Kidney tubule cell (primary cell): ENCODE data around the gene DNAH8.
"Not testable (repeated sequence)": the region's sequence is repeated elsewhere in the genome, so short reads cannot be mapped to it uniquely, and the experiment has no call there.

ENCODE experiments used
- DNase-seq: peaks from one replicate; pipeline ENCODE4 v3.0.0-alpha.2; 2018; ENCODE audit warnings: low spot score

DNAH8 gene

GRCh38 chr6:38907264-38907663, 192.2 kb downstream of the DNAH8 start:
- no peak for DNase-seq

GRCh38 chr6:38909015-38909730, 194.1 kb downstream of the DNAH8 start:
- no peak for DNase-seq

GRCh38 chr6:38910207-38910606, 195.1 kb downstream of the DNAH8 start:
- no peak for DNase-seq

GRCh38 chr6:38912378-38912777, 197.3 kb downstream of the DNAH8 start:
- DNase-seq: no peak

- DNase-seq: no peak
Observed at GRCh38 chr6:38915205-38915925, 200.3 kb downstream of the DNAH8 start.

GRCh38 chr6:38921540-38921939, 206.4 kb downstream of the DNAH8 start:
- not testable (repeated sequence) for DNase-seq

- DNase-seq: no peak
Observed at GRCh38 chr6:38924791-38925509, 209.8 kb downstream of the DNAH8 start.

- no peak for DNase-seq
Observed at GRCh38 chr6:38929560-38929959, 214.4 kb downstream of the DNAH8 start.

- peak; percentile 15 for DNase-seq
Observed at GRCh38 chr6:38933426-38933825, 218.3 kb downstream of the DNAH8 start.

GRCh38 chr6:38935051-38935450, 219.9 kb downstream of the DNAH8 start:
- DNase-seq: no peak

- DNase-seq: no peak
Observed at GRCh38 chr6:38937839-38938613, 222.9 kb downstream of the DNAH8 start.

- no peak for DNase-seq
Observed at GRCh38 chr6:38938741-38939140, 223.6 kb downstream of the DNAH8 start.

- no peak for DNase-seq
Observed at GRCh38 chr6:38942442-38942841, 227.3 kb downstream of the DNAH8 start.

- DNase-seq: no peak
Observed at GRCh38 chr6:38942965-38943364, 227.9 kb downstream of the DNAH8 start.

GRCh38 chr6:38943964-38944363, 228.9 kb downstream of the DNAH8 start:
- peak; percentile 1 for DNase-seq

- DNase-seq: no peak
Observed at GRCh38 chr6:38944655-38945279, 229.7 kb downstream of the DNAH8 start.

GRCh38 chr6:38955861-38956260, 240.8 kb downstream of the DNAH8 start:
- DNase-seq: no peak

GRCh38 chr6:38957426-38957825, 242.3 kb downstream of the DNAH8 start:
- no peak for DNase-seq

- no peak for DNase-seq
Observed at GRCh38 chr6:38959138-38959537, 244.0 kb downstream of the DNAH8 start.

- DNase-seq: no peak
Observed at GRCh38 chr6:38968702-38969149, 253.6 kb downstream of the DNAH8 start.

GRCh38 chr6:38973178-38974057, 258.3 kb downstream of the DNAH8 start:
- DNase-seq: peak; percentile 79
